OCI-M2 (cell line): ENCODE results near the gene CCDC192.
"Not testable (repeated sequence)": the region's sequence is repeated elsewhere in the genome, so short reads cannot be mapped to it uniquely, and the experiment has no call there.

Experiments
- DNase-seq: peaks from one replicate; lab custom pipeline; 2025; ENCODE audit not compliant: unreplicated experiment; lab: John Stamatoyannopoulos, UW

Gene CCDC192

GRCh38 chr5:127697894-127698600 lies 5.1 kb upstream of the CCDC192 start:
- DNase-seq: no peak

- no peak for DNase-seq
Observed at GRCh38 chr5:127699416-127699815, 3.8 kb upstream of the CCDC192 start.

GRCh38 chr5:127700237-127700766 lies 2.9 kb upstream of the CCDC192 start:
- no peak for DNase-seq

GRCh38 chr5:127702434-127702833 lies 757 bp upstream of the CCDC192 start:
- DNase-seq: no peak

- DNase-seq: no peak
Observed at GRCh38 chr5:127705120-127705892, 2.1 kb downstream of the CCDC192 start.

- DNase-seq: no peak
Observed at GRCh38 chr5:127706691-127707090, 3.5 kb downstream of the CCDC192 start.

GRCh38 chr5:127707209-127707608 lies 4.0 kb downstream of the CCDC192 start:
- no peak for DNase-seq

- not testable (repeated sequence) for DNase-seq
Observed at GRCh38 chr5:127713083-127713482, 9.9 kb downstream of the CCDC192 start.

- DNase-seq: no peak
Observed at GRCh38 chr5:127718181-127718580, 15.0 kb downstream of the CCDC192 start.

GRCh38 chr5:127723571-127723970 lies 20.4 kb downstream of the CCDC192 start:
- DNase-seq: no peak

- no peak for DNase-seq
Observed at GRCh38 chr5:127725673-127726072, 22.5 kb downstream of the CCDC192 start.

- no peak for DNase-seq
Observed at GRCh38 chr5:127732963-127733362, 29.8 kb downstream of the CCDC192 start.

- not testable (repeated sequence) for DNase-seq
Observed at GRCh38 chr5:127739348-127739747, 36.2 kb downstream of the CCDC192 start.

- DNase-seq: no peak
Observed at GRCh38 chr5:127739807-127740384, 36.7 kb downstream of the CCDC192 start.

- no peak for DNase-seq
Observed at GRCh38 chr5:127741412-127741811, 38.2 kb downstream of the CCDC192 start.

GRCh38 chr5:127744241-127744640 lies 41.0 kb downstream of the CCDC192 start:
- no peak for DNase-seq

- no peak for DNase-seq
Observed at GRCh38 chr5:127746756-127747155, 43.6 kb downstream of the CCDC192 start.

GRCh38 chr5:127752503-127753265 lies 49.5 kb downstream of the CCDC192 start:
- not testable (repeated sequence) for DNase-seq

GRCh38 chr5:127754259-127754658 lies 51.1 kb downstream of the CCDC192 start:
- DNase-seq: no peak

- DNase-seq: no peak
Observed at GRCh38 chr5:127754706-127755105, 51.5 kb downstream of the CCDC192 start.

GRCh38 chr5:127757576-127757975 lies 54.4 kb downstream of the CCDC192 start:
- no peak for DNase-seq
